AG08395 (cell line): ENCODE results near the gene DEGS2.

Source experiments
- DNase-seq: peaks from one replicate; pipeline ENCODE4 v3.0.0; 2012; ENCODE audit warnings: mixed read lengths, low spot score

Gene DEGS2

DNA sequence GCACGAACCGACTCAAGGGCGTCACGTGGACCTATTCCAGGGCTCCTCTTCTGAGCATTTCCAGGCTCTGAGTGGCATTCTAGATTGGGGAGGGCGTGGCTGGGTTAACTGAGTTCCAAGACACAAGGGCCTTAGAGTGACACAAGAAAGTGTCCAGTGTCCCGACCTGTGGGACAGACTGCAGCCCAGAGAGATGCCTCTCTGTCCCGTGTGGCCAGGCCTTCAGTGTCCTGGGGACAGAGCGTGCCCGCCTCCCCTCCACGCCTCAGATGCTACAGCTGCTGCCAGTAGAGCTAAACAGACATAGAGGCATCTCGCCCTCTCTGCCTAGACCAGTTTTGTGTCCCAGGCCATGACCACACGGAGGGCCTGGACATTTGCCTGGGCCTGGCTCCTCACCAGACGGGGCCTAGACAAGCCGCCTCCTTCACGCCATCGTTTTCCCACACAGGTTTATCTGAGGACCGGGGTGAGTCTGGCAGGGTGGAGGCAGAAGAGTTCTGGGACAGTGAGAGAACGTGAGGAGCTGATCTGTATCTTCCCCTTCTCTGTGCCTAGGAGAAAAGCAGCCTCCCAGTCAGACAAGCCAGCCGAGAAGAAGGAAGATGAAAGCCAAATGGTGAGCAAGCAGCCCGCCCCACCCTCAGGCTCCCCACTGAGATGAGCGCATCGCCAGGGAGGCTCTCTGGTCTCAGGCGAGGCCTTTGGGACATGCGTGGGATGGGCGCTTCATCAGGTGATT lies 27.1 kb downstream of the DEGS2 start:
- DNase-seq, result peak; percentile 84

DNA sequence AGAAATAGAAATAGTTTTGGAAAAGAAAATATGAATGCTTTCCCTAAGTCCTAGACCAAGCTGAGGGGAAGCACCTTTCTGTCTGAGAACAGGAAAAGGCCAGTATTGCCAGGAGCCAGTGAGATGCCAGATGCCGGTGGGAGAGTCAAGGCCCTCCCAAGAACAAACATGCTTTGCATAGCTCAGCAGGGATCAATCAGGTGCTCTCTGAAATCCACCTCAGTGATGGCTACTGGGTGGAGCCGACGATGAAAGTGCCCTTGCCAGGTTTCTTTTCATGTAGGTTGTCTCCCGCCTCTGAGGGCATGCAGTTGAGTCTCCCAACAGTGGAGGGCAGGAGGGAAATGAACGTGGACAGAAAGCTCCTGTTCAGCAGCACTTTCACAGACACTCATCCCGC lies 28.3 kb downstream of the DEGS2 start:
- DNase-seq, result no peak

DNA sequence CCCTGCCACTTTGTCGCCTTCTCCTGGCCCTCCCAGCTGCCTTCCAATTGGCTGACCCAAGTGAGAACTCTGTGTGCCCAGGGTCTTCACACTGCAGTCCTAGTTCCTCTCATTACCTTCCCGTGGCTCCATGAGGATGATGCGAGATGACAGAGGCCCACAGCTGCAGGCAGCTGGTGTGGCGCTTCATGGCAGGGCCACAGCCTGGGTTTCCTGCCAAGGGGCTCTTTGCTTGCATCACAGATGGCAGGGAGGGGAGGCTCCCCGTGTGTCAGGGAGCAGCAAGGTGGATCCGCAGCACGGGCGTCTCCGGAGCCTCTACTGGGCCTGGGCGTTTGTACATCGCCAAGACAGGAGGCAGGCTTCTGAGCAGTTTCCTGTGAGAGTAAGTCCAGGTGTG lies 28.9 kb downstream of the DEGS2 start:
- DNase-seq, result no peak

DNA sequence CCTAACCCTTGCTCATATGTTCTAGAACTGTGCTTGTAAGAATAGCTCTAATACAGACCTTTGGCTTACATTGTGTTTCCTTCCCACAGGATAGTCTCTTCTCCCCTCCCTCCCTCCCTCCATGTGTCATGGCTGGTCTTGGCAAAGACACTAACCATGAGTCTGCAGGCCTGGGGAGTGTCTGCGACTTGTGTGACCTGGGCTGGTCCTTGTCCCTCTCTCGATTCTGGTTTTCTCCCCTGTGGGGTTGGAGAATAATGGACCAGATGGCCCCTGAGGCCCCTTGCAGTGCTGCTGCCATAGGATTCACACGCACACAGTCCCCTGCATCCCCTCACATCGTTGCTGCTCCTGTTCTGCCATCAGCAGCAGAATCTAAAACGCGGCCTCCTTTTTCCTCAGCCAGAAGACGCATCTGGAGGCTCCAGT lies 30.3 kb downstream of the DEGS2 start:
- peak; percentile 81 for DNase-seq

DNA sequence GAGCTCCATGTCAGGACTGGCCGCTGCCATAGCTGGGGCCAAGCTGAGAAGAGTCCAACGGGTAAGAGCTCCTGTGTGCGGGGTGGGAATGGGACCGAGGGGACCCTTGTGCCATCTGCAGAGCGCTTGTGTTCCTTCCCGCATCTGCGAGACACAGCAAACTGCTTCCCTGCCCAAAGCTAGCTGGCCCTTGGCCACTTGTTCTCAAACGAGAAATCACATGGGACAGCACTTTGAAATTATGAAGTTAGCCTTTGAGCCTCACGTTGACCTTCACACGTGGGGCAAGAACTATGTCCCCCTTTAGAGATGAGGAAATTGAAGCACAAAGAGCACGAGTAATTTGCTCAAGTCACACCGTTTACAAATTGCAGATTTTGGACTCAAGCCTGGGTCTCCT lies 30.8 kb downstream of the DEGS2 start:
- no peak for DNase-seq

DNA sequence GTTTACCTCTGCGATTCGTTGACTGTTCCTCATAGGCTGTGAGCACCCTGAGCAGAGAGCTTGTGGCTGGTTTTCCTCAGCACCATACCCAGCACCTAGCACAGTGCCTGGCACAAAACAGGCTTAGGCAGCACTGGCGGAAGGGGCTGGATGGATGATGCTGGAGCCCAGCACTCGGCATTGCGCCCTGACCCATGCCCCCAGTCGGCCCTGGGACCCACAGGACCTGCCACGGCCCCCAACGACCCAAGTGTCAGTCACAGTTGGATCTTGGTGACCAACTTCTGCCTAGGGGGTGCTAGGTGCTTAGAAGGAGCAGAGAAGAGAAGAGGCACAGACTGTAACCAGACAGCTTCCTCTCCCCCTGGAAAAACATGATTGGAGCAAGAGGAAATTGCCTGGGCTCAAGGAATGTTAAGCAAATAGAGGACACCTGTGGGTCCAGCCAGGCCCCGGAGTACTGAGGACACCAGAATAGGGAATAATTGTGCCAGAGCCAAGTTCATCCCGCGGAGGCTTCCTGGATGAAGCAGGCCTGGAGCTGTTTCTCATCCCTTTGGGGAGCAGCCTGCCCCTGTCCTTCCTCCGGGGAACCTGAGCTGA lies 31.5 kb downstream of the DEGS2 start:
- no peak for DNase-seq

DNA sequence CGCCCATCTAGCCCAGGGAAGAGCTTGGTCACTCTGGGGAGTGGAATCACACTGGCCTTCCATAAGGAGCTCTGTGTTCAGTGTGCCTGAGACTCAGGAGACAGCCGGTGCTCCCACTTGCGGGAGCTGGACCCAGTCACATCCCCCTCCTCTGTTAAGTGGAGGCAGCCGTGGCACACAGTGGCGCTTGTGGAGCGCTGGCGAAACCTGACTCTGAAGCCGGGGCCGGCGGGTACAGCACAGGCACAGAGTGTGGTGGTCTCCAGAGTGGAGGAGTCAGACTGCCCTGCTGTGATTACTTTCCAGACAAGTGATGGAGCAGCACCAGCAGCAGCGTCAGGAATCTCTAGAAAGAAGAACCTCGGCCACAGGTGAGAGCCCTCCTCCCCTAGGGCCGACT lies 33.0 kb downstream of the DEGS2 start:
- DNase-seq, result no peak

DNA sequence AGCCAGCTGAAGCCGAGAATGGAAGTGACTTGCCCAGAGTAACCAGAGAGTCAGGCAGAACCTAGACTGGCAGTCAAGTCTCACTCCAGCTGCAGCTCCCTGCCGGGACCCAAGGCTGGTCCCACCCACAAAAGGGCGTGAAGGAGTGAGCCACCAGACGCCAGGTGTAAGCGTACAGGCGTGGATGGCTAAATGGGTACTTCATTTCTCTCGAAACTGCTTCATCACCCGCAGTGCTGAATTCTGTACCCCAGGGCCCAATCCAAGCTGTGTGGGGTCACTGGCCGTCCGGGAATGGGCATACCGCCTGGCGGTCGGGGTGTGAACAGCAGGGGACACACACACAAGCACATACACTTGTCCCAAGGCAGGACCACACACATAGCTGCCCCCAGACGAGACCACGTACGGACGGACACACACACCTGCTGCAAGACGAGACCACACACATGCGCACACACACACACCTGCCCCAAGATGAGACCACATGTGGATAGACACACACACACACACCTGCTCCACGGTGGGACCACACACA lies 34.8 kb downstream of the DEGS2 start:
- DNase-seq, result no peak

DNA sequence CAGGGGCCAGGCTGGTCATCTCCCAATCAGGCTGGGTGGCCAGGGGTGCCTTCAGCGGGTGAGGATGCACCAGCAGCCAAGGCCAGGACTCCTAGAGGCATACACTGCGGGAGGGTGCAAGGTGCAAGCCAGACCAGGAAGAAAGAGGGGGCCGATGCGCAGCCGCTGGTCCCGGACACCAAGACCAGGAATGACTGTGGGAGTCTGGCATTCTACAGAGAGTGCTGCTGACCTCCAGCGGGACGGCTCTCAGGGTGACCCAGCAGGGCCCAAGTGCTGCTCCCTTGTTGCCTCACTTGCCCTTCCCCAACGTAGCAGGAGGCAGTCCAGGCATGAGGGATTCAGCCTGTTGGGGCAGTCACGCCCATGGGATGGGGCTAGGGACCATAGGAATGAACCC lies 35.8 kb downstream of the DEGS2 start:
- no peak for DNase-seq

DNA sequence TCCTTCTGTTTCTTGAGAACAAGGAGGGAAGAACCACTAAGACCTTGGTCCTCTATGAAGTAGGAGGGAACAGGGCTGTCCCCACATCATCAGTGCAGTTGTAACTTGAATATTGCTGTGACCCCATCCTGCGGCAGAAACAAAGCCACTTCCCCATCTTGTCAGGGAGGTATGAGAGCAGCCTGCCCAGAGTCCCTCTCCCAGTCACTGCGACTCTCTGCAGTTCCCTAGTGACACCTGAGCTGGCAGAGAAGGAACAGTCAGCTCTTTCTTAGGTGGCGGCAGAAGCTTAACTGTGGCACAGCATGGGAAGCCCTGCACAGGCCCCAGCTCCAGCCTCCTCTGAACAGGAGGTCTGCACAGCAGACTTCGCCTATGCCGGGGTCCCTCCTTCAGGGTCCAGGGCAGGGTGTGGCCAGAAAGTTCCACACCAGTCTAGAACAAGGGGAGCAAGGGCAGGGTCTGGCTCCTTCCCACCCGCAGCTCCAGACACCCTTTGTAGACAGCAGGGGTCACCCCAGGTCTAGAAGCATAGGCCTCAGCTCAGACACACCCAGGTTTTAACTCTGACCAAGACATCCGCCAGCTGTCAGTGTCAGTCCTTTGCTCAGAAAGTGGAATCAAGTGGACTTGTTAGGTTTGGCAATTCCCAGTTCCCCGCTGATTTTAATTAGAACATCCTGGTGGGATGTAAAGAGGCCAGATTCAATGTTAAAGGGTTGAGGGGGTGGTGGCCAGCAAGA lies 36.8 kb downstream of the DEGS2 start:
- DNase-seq, result no peak

DNA sequence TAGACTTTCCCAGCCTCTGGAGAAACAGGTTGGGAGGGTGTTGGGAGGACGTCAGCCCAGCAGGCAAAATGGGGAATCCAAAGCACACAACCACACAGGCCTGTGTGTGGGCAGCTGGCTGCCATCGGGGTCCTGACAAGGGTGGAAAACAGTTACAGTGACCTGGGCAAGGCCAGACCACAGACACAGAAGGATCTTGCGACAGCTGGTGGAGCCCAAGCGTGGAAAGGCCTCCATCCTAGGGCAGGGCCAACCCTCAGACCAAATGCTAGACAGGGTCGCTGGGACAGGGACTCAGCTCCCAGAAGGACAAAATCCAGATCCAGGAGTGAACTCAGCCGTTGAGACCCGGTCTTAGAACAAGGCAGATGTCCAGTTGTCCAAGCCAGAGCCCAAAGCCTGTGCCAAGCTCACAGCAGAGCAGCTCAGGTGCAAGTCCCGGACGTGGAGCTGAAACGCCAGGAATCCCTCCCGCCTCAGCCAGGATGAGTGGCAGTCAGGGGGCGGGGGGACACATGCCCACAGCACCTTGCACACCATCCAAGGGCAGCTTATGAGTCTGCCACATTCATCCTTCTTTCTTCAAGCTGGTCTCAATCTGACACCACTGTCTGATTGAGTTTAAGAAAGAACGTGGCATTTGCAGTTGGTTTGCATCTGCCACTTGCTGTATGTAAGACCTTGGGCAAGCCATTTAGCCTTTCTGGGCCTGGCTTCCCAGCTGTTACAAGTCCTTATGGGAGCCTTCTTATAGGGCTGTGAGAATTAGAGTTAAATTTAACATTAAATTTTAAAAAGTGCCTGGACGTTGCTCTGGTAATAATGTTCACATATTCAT lies 37.6 kb downstream of the DEGS2 start:
- no peak for DNase-seq

DNA sequence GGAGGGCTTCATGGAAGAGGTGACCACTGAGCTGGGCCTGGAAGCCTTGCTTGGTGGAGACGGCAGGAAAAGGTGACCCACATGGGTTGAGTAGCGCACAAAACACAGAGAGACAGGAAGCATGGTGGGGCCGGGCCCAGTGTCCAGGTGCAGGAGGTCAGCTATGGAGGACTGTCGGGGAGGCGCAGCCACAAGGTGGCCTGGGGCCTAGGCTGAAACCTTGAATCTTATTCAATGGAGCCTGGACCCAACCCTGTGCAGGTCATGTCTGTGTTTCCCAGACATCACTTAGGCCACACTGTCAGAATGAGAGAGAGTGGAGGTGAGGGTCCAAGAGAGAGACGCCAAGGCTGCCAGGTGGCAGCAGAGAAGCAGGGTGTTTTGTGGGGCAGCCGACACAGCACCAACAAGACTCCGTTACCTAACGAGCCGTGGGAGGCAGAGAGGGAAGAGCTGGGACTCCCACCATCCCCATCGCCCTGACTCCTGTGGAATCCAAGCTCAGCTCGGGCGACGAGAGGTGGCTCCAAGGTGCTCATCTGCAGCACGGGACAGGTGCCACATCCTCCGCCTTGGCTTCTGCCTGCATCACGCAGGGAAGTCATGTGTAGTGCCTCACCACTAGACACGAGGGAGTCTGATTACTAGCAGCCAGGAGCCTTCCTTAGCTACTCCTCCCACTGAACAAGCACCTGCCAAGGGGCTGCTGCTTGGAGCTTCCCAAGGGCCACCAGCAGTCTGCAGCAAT lies 38.7 kb downstream of the DEGS2 start:
- no peak for DNase-seq

DNA sequence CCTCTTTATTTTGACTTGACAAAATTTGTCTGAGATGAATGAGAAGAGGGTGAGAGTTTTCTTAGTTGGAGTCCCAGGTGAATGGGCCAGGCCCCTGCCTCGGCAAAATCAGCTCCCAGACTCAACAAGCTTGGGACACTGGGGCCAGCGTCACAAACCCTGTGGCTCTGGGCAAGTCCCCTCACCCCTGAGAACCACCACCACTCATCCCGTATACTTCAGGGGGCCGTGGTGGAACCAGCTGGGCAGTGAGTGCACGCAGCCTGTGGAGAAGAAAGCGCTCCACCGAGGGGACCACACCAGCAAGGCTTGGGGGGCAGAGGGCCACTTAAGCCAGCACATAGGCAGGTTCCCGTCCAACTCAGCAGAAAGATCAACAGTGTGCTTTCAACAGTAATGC lies 40.2 kb downstream of the DEGS2 start:
- DNase-seq, result no peak

DNA sequence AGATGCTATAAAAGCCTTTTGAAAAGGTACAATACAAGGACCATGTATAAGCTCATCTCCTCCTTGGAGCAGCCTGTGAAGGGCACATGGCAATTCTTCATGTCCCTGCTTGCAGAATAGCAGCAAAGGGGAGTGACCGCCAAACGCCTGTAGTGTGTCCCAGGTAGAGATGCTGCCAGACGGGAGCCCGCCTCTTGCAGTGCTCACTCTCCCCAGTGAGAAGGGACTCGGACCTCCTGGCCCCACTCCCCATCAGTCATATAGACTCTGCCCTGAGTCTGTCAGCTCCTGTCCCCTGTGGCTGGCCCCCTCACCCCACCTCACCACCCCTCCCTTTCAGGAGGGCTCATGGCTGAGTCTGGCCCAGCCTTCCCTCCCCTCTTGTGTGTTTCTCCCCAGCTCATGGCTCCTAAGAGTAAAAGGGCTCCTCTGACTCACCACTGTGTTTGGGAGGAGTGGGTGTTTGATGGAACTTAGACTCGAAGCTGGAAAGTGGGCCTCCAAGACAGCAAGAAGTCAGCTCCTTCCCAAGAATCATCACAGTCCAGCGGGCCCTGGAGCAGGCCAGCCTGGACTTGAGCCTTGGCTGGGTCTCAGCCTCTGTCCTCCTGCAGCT lies 40.9 kb downstream of the DEGS2 start:
- no peak for DNase-seq

DNA sequence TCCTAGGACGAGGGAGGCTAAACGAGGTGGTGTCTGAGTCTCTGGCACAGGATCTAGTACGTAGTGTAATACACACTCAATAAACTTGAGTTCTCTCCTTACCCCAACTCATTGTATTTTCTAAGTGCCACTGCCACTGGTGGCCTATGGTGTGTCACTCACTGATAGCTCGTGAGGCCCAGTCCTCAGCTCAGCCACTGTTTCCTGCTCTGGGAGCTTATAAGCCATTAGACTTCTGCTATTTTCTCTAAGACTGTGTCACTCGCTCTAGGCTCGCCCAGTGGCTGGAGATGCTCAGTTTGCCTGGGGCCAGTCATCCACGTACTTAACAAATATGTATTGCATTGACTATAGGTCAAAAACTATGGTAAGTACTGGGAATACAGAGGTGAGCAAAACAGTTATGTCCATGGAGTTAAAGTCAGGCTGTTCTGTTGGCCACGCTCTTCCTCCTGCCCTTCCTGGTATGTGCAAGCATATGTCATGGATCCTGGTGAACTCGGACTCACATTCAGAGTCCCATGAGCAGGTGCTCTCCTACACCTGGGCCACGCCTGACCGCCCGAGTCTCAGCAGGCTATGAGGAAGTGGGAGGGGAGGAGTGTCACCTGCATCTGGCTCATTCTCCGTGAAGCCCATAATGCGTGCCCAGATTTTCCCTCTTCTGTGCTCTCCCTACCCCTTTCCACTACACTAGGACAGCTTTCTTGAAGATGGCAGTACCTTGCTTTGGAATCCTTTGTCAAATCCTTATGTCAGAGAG lies 41.6 kb downstream of the DEGS2 start:
- DNase-seq, result no peak

DNA sequence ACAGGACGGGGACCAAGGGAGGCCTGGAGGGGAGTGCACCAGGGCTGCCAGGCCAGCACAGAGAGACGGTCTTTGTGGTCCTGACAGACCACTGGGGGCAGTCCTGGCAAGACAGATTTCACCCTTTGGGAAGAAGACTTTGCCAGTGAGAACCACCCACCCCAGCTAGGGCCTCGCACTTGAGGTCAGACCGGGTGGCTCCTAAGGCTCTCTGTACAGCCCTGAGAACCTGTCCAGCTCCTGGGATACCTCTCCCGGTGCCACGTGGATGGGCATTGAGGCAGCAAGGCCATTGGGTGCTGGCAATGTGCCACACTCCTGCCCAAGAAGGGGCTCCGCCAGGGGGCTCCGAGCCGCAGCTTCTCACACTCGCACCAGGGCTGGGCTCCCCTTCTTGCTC lies 42.4 kb downstream of the DEGS2 start:
- DNase-seq, result no peak

DNA sequence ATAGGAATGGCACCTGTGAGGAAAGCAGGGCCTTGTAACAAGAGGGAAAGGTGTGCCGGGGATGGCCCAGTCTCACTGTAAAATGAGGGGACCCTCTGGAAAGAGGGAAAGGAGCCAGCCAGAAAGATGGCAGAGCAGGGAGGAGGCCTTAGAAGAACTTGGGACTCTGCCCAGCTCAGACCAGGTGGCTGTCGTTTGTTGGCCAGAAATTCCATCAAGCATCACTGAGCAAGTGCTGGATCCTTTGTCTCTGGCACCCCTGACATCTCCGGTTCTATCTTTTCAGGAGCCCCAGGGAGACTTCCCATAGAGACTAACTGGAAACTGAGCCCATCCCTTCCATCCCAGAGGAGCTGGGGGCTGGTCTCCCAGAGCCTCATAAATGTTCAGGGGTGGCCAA lies 43.3 kb downstream of the DEGS2 start:
- no peak for DNase-seq

DNA sequence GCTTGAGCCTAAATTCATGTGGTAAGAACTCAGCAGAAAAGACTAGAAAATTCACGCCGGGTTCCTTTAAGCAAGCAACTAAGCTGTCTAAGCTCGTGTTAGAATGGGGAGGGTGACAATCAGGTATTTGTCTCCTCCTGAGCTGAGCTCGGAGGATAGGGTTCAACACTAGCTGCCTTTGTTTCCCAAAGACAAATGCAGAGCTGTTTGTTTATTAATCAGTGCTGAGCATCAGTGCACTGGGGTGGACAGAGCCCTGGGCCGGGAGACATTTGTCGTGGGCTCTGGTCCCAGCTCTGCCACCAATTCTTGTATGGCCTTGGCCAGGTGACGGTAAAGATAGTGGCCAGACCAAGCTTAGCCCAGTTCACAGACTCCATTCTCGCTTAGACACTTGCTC lies 43.7 kb downstream of the DEGS2 start:
- DNase-seq, result no peak

DNA sequence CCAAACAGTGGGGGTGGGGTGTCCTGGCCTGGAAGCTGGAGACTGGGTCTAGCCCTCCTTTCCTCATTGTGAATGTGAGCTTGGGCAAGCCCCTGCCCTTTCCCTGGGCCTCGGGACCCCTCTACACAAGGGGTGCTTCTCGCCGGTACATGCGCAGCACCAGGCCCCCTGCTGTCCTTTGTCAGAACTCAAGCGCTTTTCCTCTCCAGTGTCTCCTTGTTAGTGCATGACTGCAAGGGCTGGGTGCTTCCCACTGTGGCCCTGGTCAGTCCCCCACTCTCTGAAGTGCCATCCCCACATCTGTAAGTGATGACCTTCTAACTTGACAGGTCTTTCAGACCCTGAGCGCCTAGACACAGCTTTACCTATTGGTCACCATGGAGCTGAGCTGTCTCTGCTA lies 44.2 kb downstream of the DEGS2 start:
- no peak for DNase-seq

DNA sequence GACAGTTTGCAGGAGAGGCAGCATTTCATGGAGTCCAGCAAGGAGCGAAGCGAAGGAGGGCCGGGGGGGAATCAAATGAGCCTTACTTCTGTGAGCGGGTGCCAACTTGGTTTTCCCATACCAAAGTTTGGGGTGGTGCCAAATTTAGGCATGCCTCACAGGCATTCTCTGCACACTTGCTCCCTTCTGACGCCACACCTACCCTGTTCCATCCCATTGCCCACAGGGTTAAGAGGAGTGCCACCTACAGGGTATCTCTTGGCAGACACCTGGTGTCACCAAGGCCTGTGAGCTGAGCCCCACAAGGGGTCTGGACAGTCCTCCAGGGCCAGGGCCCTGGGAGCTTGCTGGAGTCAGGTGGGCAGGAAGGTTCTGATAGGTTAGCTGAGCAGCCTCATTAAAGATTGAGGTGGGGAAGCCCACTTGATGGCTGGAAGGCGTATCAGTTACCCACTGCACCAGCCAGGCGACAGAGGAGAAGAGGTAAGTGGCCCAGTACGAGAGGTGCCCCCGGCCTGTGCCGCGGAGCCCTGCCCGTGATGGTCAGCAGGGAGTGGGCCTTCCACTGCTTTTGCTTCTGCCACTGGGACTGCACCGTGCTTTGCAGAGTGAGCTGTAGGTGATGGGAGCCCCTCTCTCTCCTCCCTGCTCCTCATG lies 45.2 kb downstream of the DEGS2 start:
- DNase-seq, result no peak
